Heart left ventricle (tissue), 16 donors: ENCODE data around the gene RRP9. TPM values are rescaled to one million over a fixed set of nuclear protein-coding genes. Genes with fewer than 3 reads are reported as not detected.

ENCODE experiments used
- ATAC-seq, 4 donors: fragments of 200-7000 bp; cut with Tn5 transposase; one replicate each; pipeline ENCODE4 v1.9.1; 2020 to 2022; ENCODE audit warnings: moderate library complexity in 4 of 4, mild to moderate bottlenecking in 3 of 4, moderate number of reproducible peaks in 1 of 4
- DNase-seq, 5 donors: peaks; one replicate each; pipeline ENCODE4 v3.0.0-alpha.2; 2020
- H3K27ac ChIP-seq, 12 donors: fragments of 200-600 bp; sonication (generic) in 4 of 12; one replicate each; pipeline versions ENCODE4 v1.5.0 to v1.8.0; 2016 to 2022; ENCODE audit warnings: mild to moderate bottlenecking in 2 of 12
- H3K27me3 ChIP-seq, 9 donors: fragments of 200-600 bp; sonication (generic) in 2 of 9; one replicate each; pipeline versions ENCODE4 v1.5.1 to v1.8.0; 2016 to 2022; ENCODE audit warnings: mild to moderate bottlenecking in 3 of 9
- H3K36me3 ChIP-seq, 9 donors: fragments of 200-600 bp; sonication (generic) in 2 of 9; one replicate each; pipeline versions ENCODE4 v1.5.0 to v1.8.0; 2018 to 2022; ENCODE audit warnings: mild to moderate bottlenecking in 2 of 9
- H3K4me1 ChIP-seq, 12 donors: fragments of 200-600 bp; sonication (generic) in 4 of 12; one replicate each; pipeline versions ENCODE4 v1.5.0 to v1.8.0; 2016 to 2022; ENCODE audit warnings: mild to moderate bottlenecking in 3 of 12
- H3K4me3 ChIP-seq, 12 donors: fragments of 200-600 bp; sonication (generic) in 4 of 12; one replicate each; pipeline versions ENCODE4 v1.5.0 to v1.8.0; 2017 to 2022; ENCODE audit warnings: mild to moderate bottlenecking in 9 of 12, moderate library complexity in 4 of 12
- H3K9me3 ChIP-seq, 12 donors: fragments of 200-600 bp; sonication (generic) in 4 of 12; one replicate each; pipeline versions ENCODE4 v1.5.0 to v1.8.0; 2016 to 2022; ENCODE audit warnings: mild to moderate bottlenecking in 1 of 12
- CTCF ChIP-seq, 12 donors: fragments of 200-600 bp; sonication (generic) in 4 of 12; IDR thresholded peaks; one replicate each; pipeline versions ENCODE4 v1.5.0 to v1.8.0; 2018 to 2022; ENCODE audit warnings: antibody characterized with exemption in 12 of 12, mild to moderate bottlenecking in 5 of 12
- POLR2A ChIP-seq, 2 donors: fragments of 450-650 bp; IDR thresholded peaks; one replicate each; pipeline ENCODE4 v1.6.1; 2017; ENCODE audit warnings: antibody characterized with exemption in 2 of 2, mild to moderate bottlenecking in 2 of 2, moderate library complexity in 2 of 2
- WGBS, 4 donors: extraction: QIAGEN DNeasy Blood & Tissue Kit in 2 of 4; methylation state at CpG; one replicate each; pipeline versions ENCODE4 v1.1.5 to v1.1.7; 2013 to 2018; 5-methylcytosine and 5-hydroxymethylcytosine counted together
- intact Hi-C, 10 donors: fragments of 100-400 bp; cut with DNase I; formaldehyde crosslinking; loops; one replicate each; pipeline versions ENCODE4 v1.11.1 to v1.14.2; 2022
- polyA plus RNA-seq, 2 donors: library from polyadenylated mRNA; stranded (reverse); fragments of 200-250 nt; gene quantifications; one replicate each; pipeline ENCODE4 v1.2.3, GENCODE V29; 2013
- total RNA-seq, 9 donors: library from RNA; depleted of rRNA in 2 of 9; stranded (reverse); fragments of >200 nt in 2 of 9; fragmentation: NEBNext Ultra II Directional in 3 of 9; extraction: Animal tissue kit (Norgen Biotek cat#: 25700) in 3 of 9; gene quantifications; one replicate each; pipeline versions ENCODE4 v1.1.0 to v1.2.4, GENCODE V29; 2016 to 2023
- donor health status: ischemic (EF 13 %, LVEDD 7.1; RV severe dilation, severe dysfunction).
- donor health status: healthy with polysubstance abuse.
- donor health status: DM: no; HTN: yes; CAD: no.
- donor health status: DM: no; HTN: no; CAD: no.
- donor health status: ischemic (EF 25% LVEDD 6.9; RV normal size, moderate dysfunction).
- donor health status: ischemic (EF 25% LVEDD 5.7; RV mildly dilated, moderate dysfunction).
- donor health status: healthy.
- donor health status: DM: yes; HTN: yes; CAD: no.
- donor health status: ischemic (EF 35%, LVEDD 5.7; RV mildly dilated, moderate dysfunction).
- donor health status: nonischemic (EF 11% LVEDD 7.7; RV severe dilation, severe dysfunction).
- donor health status: DM: yes; HTN: yes; CAD: no.
- donor health status: PGD.
- donor health status: ischemic (EF 29% LVEDD 5.4; RV normal size, mild dysfunction).
- donor health status: nonischemic (EF 23%, LVEDD 6.1; RV moderate dilation, normal function).

Gene RRP9
- total and polyA plus RNA-seq, 11 donors: 6.1 to 30.8 (median 10.8) TPM

- H3K36me3 ChIP-seq: peaks cover 0 to 21% (median 9%) of the 10 kb centered on the region in 9 donors
- ATAC-seq (no peak), DNase-seq (peak in 1 of 5 donors; percentile 0)
- H3K4me3 ChIP-seq: no peak overlapping the region
- WGBS, 4 donors: 89 to 97% (median 91%) methylated on average over 2 of the region's 2 CpGs
- TF ChIP-seq POLR2A (IDR thresholded peaks at IDR 0.05) (no peak), CTCF (IDR thresholded peaks at IDR 0.05) (no peak)
- H3K4me1 ChIP-seq: peaks cover 0 to 15% (median 6%) of the 10 kb centered on the region in 12 donors
- H3K27ac ChIP-seq: no peak overlapping the region
- intact Hi-C loops: no loop called here
- peaks cover 0 to 12% (median 0%) of the 10 kb centered on the region in 9 donors for H3K27me3 ChIP-seq
- H3K9me3 ChIP-seq: no peaks in the 10 kb centered on the region
These were observed 9.2 kb upstream of the RRP9 start for GRCh38 chr3:51950899-51951298.

GRCh38 chr3:51949121-51949520, 7.4 kb upstream of the RRP9 start:
- intact Hi-C loops: no loop called here
- Histone ChIP-seq H3K4me3 (no peak overlapping the region), H3K27ac (no peak overlapping the region), H3K4me1 (peaks cover 0 to 2% (median 0%) of the 10 kb centered on the region in 12 donors), H3K27me3 (no peaks in the 10 kb centered on the region), H3K9me3 (no peaks in the 10 kb centered on the region), H3K36me3 (peaks cover 0 to 30% (median 9%) of the 10 kb centered on the region in 9 donors)
- DNase-seq (peak in 2 of 5 donors; percentile 21 to 40), ATAC-seq (no peak)
- WGBS, 4 donors: 85 to 95% (median 95%) methylated on average over 5 of the region's 5 CpGs
- TF ChIP-seq POLR2A (IDR thresholded peaks at IDR 0.05) (no peak), CTCF (IDR thresholded peaks at IDR 0.05) (no peak)

GRCh38 chr3:51948016-51948580, 6.4 kb upstream of the RRP9 start:
- no peak for TF ChIP-seq CTCF (IDR thresholded peaks at IDR 0.05)
- TF ChIP-seq POLR2A (IDR thresholded peaks at IDR 0.05): no peak

GRCh38 chr3:51947215-51947900, 5.7 kb upstream of the RRP9 start:
- ATAC-seq (no peak), DNase-seq (peak in 1 of 5 donors; percentile 52)
- Histone ChIP-seq H3K9me3 (no peaks in the 10 kb centered on the region), H3K36me3 (peaks cover 0 to 30% (median 9%) of the 10 kb centered on the region in 9 donors), H3K27me3 (no peaks in the 10 kb centered on the region), H3K4me3 (no peak overlapping the region), H3K27ac (no peak overlapping the region), H3K4me1 (peaks cover 2 to 14% (median 12%) of the 10 kb centered on the region in 12 donors)
- WGBS, 4 donors: 79 to 85% (median 81%) methylated on average over 12 to 13 of the region's 13 CpGs
- intact Hi-C loops: no loop called here
- TF ChIP-seq POLR2A (IDR thresholded peaks at IDR 0.05) (no peak), CTCF (IDR thresholded peaks at IDR 0.05) (no peak)

More at GRCh38 chr3:51948016-51948580, 6.4 kb upstream of the RRP9 start:
- no peak overlapping the region for H3K27ac ChIP-seq
- DNase-seq (peak in 1 of 5 donors; percentile 33), ATAC-seq (no peak)
- no peak overlapping the region for H3K4me3 ChIP-seq
- peaks cover 0 to 6% (median 5%) of the 10 kb centered on the region in 12 donors for H3K4me1 ChIP-seq
- intact Hi-C loops: no loop called here
- H3K27me3 ChIP-seq: no peaks in the 10 kb centered on the region
- no peaks in the 10 kb centered on the region for H3K9me3 ChIP-seq
- 94 to 98% (median 96%) methylated on average over 10 of the region's 10 CpGs for WGBS, 4 donors
- peaks cover 0 to 30% (median 9%) of the 10 kb centered on the region in 9 donors for H3K36me3 ChIP-seq
